ENCODE measurements around the gene KCNK6. TPM values are rescaled to one million over a fixed set of nuclear protein-coding genes. Genes with fewer than 3 reads are reported as not detected.

Gene KCNK6

DNA sequence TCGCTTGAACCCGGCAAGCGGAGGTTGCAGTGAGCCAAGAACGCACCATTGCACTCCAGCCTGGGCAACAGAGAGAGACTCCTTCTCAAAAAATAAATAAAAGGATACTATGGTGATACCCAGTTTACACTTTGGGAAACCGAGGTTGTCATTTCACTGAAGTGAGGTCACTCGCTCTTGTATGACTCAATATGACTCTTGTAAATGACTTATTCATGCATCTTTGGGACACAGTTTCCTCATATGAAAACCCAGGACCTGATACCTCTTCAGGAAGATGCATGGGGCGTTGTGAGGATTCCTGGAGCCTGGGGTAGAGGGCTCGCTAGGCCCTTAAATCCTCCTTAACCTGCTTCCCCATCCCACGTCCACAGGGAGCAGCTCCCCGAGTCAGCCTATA is 59.2 kb downstream of the KCNK6 start:
- Histone ChIP-seq H3K9ac (ENCODE audit: low read length) (no peak overlapping the region), H3K4me2 (ENCODE audit: low read length, poor library complexity, severe bottlenecking) (no peak overlapping the region), H3K23ac (ENCODE audit: low read length in 2 of 2) (no peak overlapping the region), H3K27ac (ENCODE audit: low read length, poor library complexity, severe bottlenecking) (no peak overlapping the region), H2AFZ (ENCODE audit: low read depth, low read length) (no peak overlapping the region), H2BK120ac (ENCODE audit: low read depth, low read length) (no peak overlapping the region), H3K4ac (ENCODE audit: low read depth in 1 of 2, low read length in 2 of 2) (no peak overlapping the region), H3K4me1 (ENCODE audit: control insufficient read depth, insufficient read depth, low read depth, low read length) (peaks cover 9% of the 10 kb centered on the region), H3K18ac (ENCODE audit: low read depth in 1 of 2, low read length in 2 of 2) (no peak overlapping the region), H3K36me3 (ENCODE audit: control insufficient read depth in 1 of 2, insufficient read depth in 2 of 2, low read depth in 1 of 2, low read length in 2 of 2) (peaks cover 64 to 69% of the 10 kb centered on the region in 2 experiments), H2AK5ac (ENCODE audit: low read length, severe bottlenecking) (no peak overlapping the region), H2BK12ac (ENCODE audit: low read length in 2 of 2) (no peak overlapping the region), H3K4me3 (ENCODE audit: insufficient read depth in 1 of 2, low read depth in 1 of 2, low read length in 2 of 2) (no peak overlapping the region), H3K27me3 (ENCODE audit: control insufficient read depth in 1 of 2, insufficient read depth in 1 of 2, low read length in 2 of 2) (no peaks in the 10 kb centered on the region), H3K79me1 (replicated peaks; ENCODE audit: low read length, poor library complexity, severe bottlenecking) (peaks cover 35% of the 10 kb centered on the region), H3K14ac (ENCODE audit: low read length in 2 of 2) (no peak overlapping the region), H3K9me3 (ENCODE audit: control insufficient read depth, low read length) (no peaks in the 10 kb centered on the region), H4K91ac (ENCODE audit: low read length) (no peak overlapping the region), H2BK15ac (ENCODE audit: low read depth, poor library complexity, severe bottlenecking) (no peak overlapping the region), H4K8ac (ENCODE audit: low read length) (no peak overlapping the region), H2BK5ac (ENCODE audit: low read depth, low read length, poor library complexity, severe bottlenecking) (no peak overlapping the region)
- WGBS, result 93% methylated on average over 10 of the region's 10 CpGs
- DNase-seq, result no peak

- Histone ChIP-seq H3K4ac (ENCODE audit: low read depth in 1 of 2, low read length in 2 of 2) (no peak overlapping the region), H3K14ac (ENCODE audit: low read length in 2 of 2) (no peak overlapping the region), H3K27ac (ENCODE audit: low read length, poor library complexity, severe bottlenecking) (no peak overlapping the region), H2AFZ (ENCODE audit: low read depth, low read length) (no peak overlapping the region), H3K4me3 (ENCODE audit: insufficient read depth in 1 of 2, low read depth in 1 of 2, low read length in 2 of 2) (no peak overlapping the region), H2BK15ac (ENCODE audit: low read depth, poor library complexity, severe bottlenecking) (no peak overlapping the region), H3K9me3 (ENCODE audit: control insufficient read depth, low read length) (no peaks in the 10 kb centered on the region), H2BK120ac (ENCODE audit: low read depth, low read length) (no peak overlapping the region), H3K4me1 (ENCODE audit: control insufficient read depth, insufficient read depth, low read depth, low read length) (peaks cover 15% of the 10 kb centered on the region), H2AK5ac (ENCODE audit: low read length, severe bottlenecking) (no peak overlapping the region), H2BK12ac (ENCODE audit: low read length in 2 of 2) (no peak overlapping the region), H2BK5ac (ENCODE audit: low read depth, low read length, poor library complexity, severe bottlenecking) (no peak overlapping the region), H3K23ac (ENCODE audit: low read length in 2 of 2) (no peak overlapping the region), H3K79me1 (replicated peaks; ENCODE audit: low read length, poor library complexity, severe bottlenecking) (peaks cover 52% of the 10 kb centered on the region), H3K27me3 (ENCODE audit: control insufficient read depth in 1 of 2, insufficient read depth in 1 of 2, low read length in 2 of 2) (no peaks in the 10 kb centered on the region), H3K4me2 (ENCODE audit: low read length, poor library complexity, severe bottlenecking) (no peak overlapping the region), H3K9ac (ENCODE audit: low read length) (no peak overlapping the region), H4K8ac (ENCODE audit: low read length) (no peak overlapping the region), H3K18ac (ENCODE audit: low read depth in 1 of 2, low read length in 2 of 2) (no peak overlapping the region), H4K91ac (ENCODE audit: low read length) (no peak overlapping the region), H3K36me3 (ENCODE audit: control insufficient read depth in 1 of 2, insufficient read depth in 2 of 2, low read depth in 1 of 2, low read length in 2 of 2) (peaks cover 83 to 86% of the 10 kb centered on the region in 2 experiments)
- 94% methylated on average over 8 of the region's 9 CpGs for WGBS
- DNase-seq, result no peak
Measured at GRCh38 chr19:38381138-38381537, 61.5 kb downstream of the KCNK6 start.

Small RNA genes lying within 50 kb of the gene (small RNA-seq; reads per million reads assigned to genes)
- not detected for gene RF00019 (ENCODE audit: low read depth)

Data from mesenchymal stem cell (in vitro differentiated cells and primary cell).